Measurements from ENCODE around the gene UST.

- no peak for TF ChIP-seq CTCF (IDR thresholded peaks at IDR 0.05; ENCODE audit: low read depth, low read length, missing input control)
- no peak for TF ChIP-seq FOXA1 (IDR thresholded peaks at IDR 0.05)
- TF ChIP-seq ZBTB33 (IDR thresholded peaks at IDR 0.05): no peak
- TF ChIP-seq EGR1 (IDR thresholded peaks at IDR 0.05; ENCODE audit: low read depth in 2 of 2): no peak
- TF ChIP-seq RXRA (IDR thresholded peaks at IDR 0.05): no peak
These were observed 197.8 kb downstream of the UST start for GRCh38 chr6:148944608-148945007.
